ENCODE results near the gene NEURL1B. TPM values are rescaled to one million over a fixed set of nuclear protein-coding genes. Genes with fewer than 3 reads are reported as not detected.

Gene NEURL1B
- total RNA-seq, 1 donor from 2014 or later, result 131 TPM

DNA sequence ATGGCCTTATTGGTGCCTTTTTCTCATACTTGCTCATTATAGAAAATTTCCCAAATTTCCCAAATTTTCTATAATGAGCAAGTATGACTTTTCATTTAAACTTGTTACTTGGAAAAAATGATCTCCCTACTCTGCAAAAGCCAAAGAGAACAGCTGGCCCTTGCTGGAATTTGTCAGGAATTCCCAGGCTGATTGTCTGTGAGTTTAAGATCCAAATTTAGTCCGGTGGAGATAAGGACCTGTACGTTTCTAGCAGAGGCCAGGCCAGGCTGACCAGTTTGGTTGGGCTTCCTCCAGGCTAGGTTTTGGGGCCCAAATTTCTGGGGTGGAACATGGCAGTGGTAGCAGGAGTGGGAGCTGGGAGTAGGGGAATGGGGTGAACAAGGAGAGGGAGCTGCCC, 51.9 kb downstream of the NEURL1B start:
- Histone ChIP-seq H3K4me1 (peaks cover 18 to 65% of the 10 kb centered on the region in 2 donors), H3K4me3 (no peak overlapping the region), H3K36me3 (no peaks in the 10 kb centered on the region), H3K27ac (peak overlapping the region; percentile 75 to 81), H3K27me3 (no peaks in the 10 kb centered on the region), H3K9me3 (no peaks in the 10 kb centered on the region)
- intact Hi-C loops (cut with DNase I), result loop anchor here (5.0 to 10.0 kb wide), 3 partner anchors 48 to 688 kb away; partner anchors contain the start of genes FBXW11, NEURL1B and UBTD2
- TF ChIP-seq, protein P1, sequence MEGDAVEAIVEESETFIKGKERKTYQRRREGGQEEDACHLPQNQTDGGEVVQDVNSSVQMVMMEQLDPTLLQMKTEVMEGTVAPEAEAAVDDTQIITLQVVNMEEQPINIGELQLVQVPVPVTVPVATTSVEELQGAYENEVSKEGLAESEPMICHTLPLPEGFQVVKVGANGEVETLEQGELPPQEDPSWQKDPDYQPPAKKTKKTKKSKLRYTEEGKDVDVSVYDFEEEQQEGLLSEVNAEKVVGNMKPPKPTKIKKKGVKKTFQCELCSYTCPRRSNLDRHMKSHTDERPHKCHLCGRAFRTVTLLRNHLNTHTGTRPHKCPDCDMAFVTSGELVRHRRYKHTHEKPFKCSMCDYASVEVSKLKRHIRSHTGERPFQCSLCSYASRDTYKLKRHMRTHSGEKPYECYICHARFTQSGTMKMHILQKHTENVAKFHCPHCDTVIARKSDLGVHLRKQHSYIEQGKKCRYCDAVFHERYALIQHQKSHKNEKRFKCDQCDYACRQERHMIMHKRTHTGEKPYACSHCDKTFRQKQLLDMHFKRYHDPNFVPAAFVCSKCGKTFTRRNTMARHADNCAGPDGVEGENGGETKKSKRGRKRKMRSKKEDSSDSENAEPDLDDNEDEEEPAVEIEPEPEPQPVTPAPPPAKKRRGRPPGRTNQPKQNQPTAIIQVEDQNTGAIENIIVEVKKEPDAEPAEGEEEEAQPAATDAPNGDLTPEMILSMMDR (IDR thresholded peaks at IDR 0.05), result no peak
- no peak for DNase-seq (ENCODE audit: low spot score in 2 of 2)

- Histone ChIP-seq H3K9me3 (no peaks in the 10 kb centered on the region), H3K36me3 (no peaks in the 10 kb centered on the region), H3K4me1 (peaks cover 16 to 60% of the 10 kb centered on the region in 2 donors), H3K27ac (peak overlapping the region; percentile 75 to 81), H3K27me3 (no peaks in the 10 kb centered on the region), H3K4me3 (no peak overlapping the region)
- TF ChIP-seq, protein P1 (IDR thresholded peaks at IDR 0.05), result no peak
- intact Hi-C loops (cut with DNase I), result loop anchor here (5.0 to 10.0 kb wide), 3 partner anchors 49 to 689 kb away; partner anchors contain the start of genes FBXW11, NEURL1B and UBTD2
- DNase-seq (ENCODE audit: low spot score in 2 of 2), result no peak
These were observed 53.0 kb downstream of the NEURL1B start for GRCh38 chr5:172694061-172694460.

- intact Hi-C loops (cut with DNase I), result loop anchor here (5.0 to 10.0 kb wide), 3 partner anchors 50 to 690 kb away; partner anchors contain the start of genes FBXW11, NEURL1B and UBTD2
- H3K27ac ChIP-seq, result peak overlapping the region; percentile 75 to 81
- no peaks in the 10 kb centered on the region for H3K9me3 ChIP-seq
- H3K36me3 ChIP-seq, result no peaks in the 10 kb centered on the region
- H3K4me3 ChIP-seq, result no peak overlapping the region
- TF ChIP-seq, protein P1 (IDR thresholded peaks at IDR 0.05), result no peak
- H3K27me3 ChIP-seq, result no peaks in the 10 kb centered on the region
- DNase-seq (ENCODE audit: low spot score in 2 of 2), result no peak
- H3K4me1 ChIP-seq, result peaks cover 16 to 59% of the 10 kb centered on the region in 2 donors
These were observed 53.5 kb downstream of the NEURL1B start for GRCh38 chr5:172694541-172694940.

GRCh38 chr5:172695232-172696054, 54.4 kb downstream of the NEURL1B start:
- DNase-seq (ENCODE audit: low spot score in 2 of 2), result no peak
- Histone ChIP-seq H3K4me1 (peaks cover 10 to 50% of the 10 kb centered on the region in 2 donors), H3K27ac (peak overlapping the region; percentile 75 to 81)

GRCh38 chr5:172696171-172696849, 55.2 kb downstream of the NEURL1B start:
- intact Hi-C loops (cut with DNase I), result loop anchor here (10.0 kb wide), 2 partner anchors 52 to 692 kb away; partner anchors contain the start of genes FBXW11 and NEURL1B
- Histone ChIP-seq H3K4me1 (peaks cover 5 to 43% of the 10 kb centered on the region in 2 donors), H3K9me3 (no peaks in the 10 kb centered on the region), H3K27ac (peak overlapping the region; percentile 75 to 81), H3K36me3 (no peaks in the 10 kb centered on the region), H3K4me3 (peak overlapping the region; percentile 60 to 79), H3K27me3 (no peaks in the 10 kb centered on the region)
- TF ChIP-seq, protein P1 (IDR thresholded peaks at IDR 0.05), result no peak
- DNase-seq (ENCODE audit: low spot score in 2 of 2), result peak in 1 of 2 donors; percentile 82

More at GRCh38 chr5:172695232-172696054, 54.4 kb downstream of the NEURL1B start:
- TF ChIP-seq, protein P1 (IDR thresholded peaks at IDR 0.05), result no peak
- no peak overlapping the region for H3K4me3 ChIP-seq
- no peaks in the 10 kb centered on the region for H3K27me3 ChIP-seq
- H3K9me3 ChIP-seq, result no peaks in the 10 kb centered on the region
- H3K36me3 ChIP-seq, result no peaks in the 10 kb centered on the region
- intact Hi-C loops (cut with DNase I), result loop anchor here (10.0 kb wide), 2 partner anchors 51 to 691 kb away; partner anchors contain the start of genes FBXW11 and NEURL1B

Measured in ascending aorta (tissue), 2 donors.